GM13977 (cell line): Measurements from ENCODE around the gene BCAP31.
A peak's percentile ranks its signal among the peaks of the same experiment; 100 is the strongest.

Experiments used
- DNase-seq: peaks from one replicate; pipeline ENCODE4 v3.0.0; 2012; ENCODE audit warnings: low spot score
- in situ Hi-C: fragments of 300-500 bp; cut with MboI; formaldehyde crosslinking; loops from one replicate; pipeline ENCODE4 v1.12.0; 2022; ENCODE audit warnings: low sequenced_read_pairs, low pct_unique_long_range_greater_than_20kb, mixed read lengths, inconsistent platforms; ENCODE audit not compliant: unreplicated experiment
- TF ChIP-seq, protein P1 (sequence below): IDR thresholded peaks from 2 replicates; pipeline ENCODE4 v1.5.1; 2012; ENCODE audit warnings: mild to moderate bottlenecking, control low read depth; ENCODE audit not compliant: insufficient read depth; ENCODE audit errors: extremely low read depth, missing control alignments

The BCAP31 gene

GRCh38 chrX:153669174-153669890, 54.9 kb downstream of the BCAP31 start:
- peak; percentile 76 for DNase-seq
- in situ Hi-C loops = loop anchor here (25.0 kb wide), 1 partner anchor 707 kb away; no protein-coding TSS in a partner anchor
- TF ChIP-seq, protein P1, sequence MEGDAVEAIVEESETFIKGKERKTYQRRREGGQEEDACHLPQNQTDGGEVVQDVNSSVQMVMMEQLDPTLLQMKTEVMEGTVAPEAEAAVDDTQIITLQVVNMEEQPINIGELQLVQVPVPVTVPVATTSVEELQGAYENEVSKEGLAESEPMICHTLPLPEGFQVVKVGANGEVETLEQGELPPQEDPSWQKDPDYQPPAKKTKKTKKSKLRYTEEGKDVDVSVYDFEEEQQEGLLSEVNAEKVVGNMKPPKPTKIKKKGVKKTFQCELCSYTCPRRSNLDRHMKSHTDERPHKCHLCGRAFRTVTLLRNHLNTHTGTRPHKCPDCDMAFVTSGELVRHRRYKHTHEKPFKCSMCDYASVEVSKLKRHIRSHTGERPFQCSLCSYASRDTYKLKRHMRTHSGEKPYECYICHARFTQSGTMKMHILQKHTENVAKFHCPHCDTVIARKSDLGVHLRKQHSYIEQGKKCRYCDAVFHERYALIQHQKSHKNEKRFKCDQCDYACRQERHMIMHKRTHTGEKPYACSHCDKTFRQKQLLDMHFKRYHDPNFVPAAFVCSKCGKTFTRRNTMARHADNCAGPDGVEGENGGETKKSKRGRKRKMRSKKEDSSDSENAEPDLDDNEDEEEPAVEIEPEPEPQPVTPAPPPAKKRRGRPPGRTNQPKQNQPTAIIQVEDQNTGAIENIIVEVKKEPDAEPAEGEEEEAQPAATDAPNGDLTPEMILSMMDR = peak; percentile 75

GRCh38 chrX:153668423-153669173, 55.6 kb downstream of the BCAP31 start:
- TF ChIP-seq, protein P1 = peak; percentile 4
- in situ Hi-C loops = loop anchor here (25.0 kb wide), 1 partner anchor 706 kb away; no protein-coding TSS in a partner anchor
- DNase-seq = peak; percentile 31

GRCh38 chrX:153667956-153668396, 56.2 kb downstream of the BCAP31 start:
- peak; percentile 85 for DNase-seq
- TF ChIP-seq, protein P1 = peak; percentile 75
- in situ Hi-C loops = loop anchor here (25.0 kb wide), 1 partner anchor 706 kb away; no protein-coding TSS in a partner anchor

DNA sequence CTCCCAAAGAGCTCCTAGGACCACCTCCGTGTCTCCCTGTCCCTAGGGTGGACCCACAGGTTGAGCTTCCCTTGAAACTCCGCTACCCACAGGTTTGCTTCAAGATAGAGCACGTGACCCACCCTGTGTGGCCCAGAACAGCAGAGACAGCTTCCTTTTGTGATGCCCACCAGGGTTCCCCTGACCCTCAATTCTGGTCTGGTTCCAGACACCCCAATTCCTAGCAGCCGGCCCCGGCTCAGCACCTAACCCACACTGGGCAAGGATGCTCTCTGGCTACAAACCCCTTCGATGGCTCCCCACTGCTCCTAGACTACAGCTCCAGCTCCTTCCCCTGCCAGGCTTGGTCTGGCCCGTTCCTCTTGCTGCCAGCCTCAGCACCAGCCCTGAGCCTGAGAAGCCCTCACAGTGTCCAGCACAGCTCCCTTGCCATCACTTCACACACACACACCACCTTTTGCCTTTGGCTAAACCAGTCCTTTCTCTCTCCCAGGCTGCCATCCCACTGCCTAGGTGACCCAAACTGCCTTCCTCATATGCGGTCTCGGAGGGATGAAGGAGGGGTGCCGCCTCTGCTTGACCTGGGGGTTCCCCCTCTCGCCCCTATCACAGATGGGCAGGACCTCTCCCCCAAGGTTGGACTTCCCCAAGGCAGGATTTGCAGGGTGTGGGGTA, 56.8 kb downstream of the BCAP31 start:
- in situ Hi-C loops = loop anchor here (25.0 kb wide), 1 partner anchor 705 kb away; no protein-coding TSS in a partner anchor
- DNase-seq = no peak
- TF ChIP-seq, protein P1 = no peak

GRCh38 chrX:153665726-153666306, 58.4 kb downstream of the BCAP31 start:
- TF ChIP-seq, protein P1 = no peak
- in situ Hi-C loops = loop anchor here (25.0 kb wide), 1 partner anchor 704 kb away; no protein-coding TSS in a partner anchor
- DNase-seq = no peak

DNA sequence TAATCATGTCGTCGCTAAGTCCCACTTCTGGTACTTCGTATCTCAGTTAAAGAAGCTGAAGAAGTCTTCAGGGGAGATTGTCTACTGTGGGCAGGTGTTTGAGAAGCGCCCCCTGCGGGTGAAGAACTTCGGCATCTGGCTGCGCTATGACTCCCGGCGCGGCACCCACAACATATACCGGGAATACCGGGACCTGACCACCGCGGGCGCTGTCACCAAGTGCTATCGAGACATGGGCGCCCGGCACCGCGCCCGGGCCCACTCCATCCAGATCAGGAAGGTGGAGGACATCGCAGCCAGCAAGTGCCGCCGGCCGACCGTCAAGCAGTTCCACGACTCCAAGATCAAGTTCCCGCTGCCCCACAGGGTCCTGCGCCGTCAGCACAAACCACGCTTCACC, 61.9 kb downstream of the BCAP31 start:
- TF ChIP-seq, protein P1 = peak; percentile 46
- DNase-seq = no peak
- in situ Hi-C loops = loop anchor here (25.0 kb wide), 1 partner anchor 700 kb away; no protein-coding TSS in a partner anchor
